Muscle layer of duodenum (tissue), 2 donors: Measurements from ENCODE around the gene PHF13.
"Not testable (repeated sequence)": the region's sequence is repeated elsewhere in the genome, so short reads cannot be mapped to it uniquely, and the experiment has no call there.

ENCODE experiments used
- H3K27ac ChIP-seq: one replicate; pipeline ENCODE4 v1.7.0; 2013; ENCODE audit warnings: mild to moderate bottlenecking, low read length
- H3K27me3 ChIP-seq: one replicate; pipeline ENCODE4 v1.7.0; 2013; ENCODE audit warnings: low read depth, mild to moderate bottlenecking, control low read depth, low read length
- H3K36me3 ChIP-seq, 2 donors: one replicate each; pipeline ENCODE4 v1.7.0; 2013; ENCODE audit warnings: low read length in 2 of 2, control low read depth in 1 of 2, mild to moderate bottlenecking in 1 of 2; ENCODE audit not compliant: insufficient read depth in 2 of 2, control insufficient read depth in 1 of 2
- H3K4me1 ChIP-seq, 2 donors: one replicate each; pipeline ENCODE4 v1.7.0; 2013; ENCODE audit warnings: low read length in 2 of 2, mild to moderate bottlenecking in 2 of 2, control low read depth in 1 of 2, moderate library complexity in 1 of 2; ENCODE audit not compliant: insufficient read depth in 2 of 2, control insufficient read depth in 1 of 2
- H3K4me3 ChIP-seq, 2 donors: one replicate each; pipeline ENCODE4 v1.7.0; 2013; ENCODE audit warnings: low read length in 2 of 2, low read depth in 1 of 2, mild to moderate bottlenecking in 1 of 2
- H3K9me3 ChIP-seq, 2 donors: one replicate each; pipeline ENCODE4 v1.7.0; 2013; ENCODE audit warnings: low read length in 2 of 2, control low read depth in 1 of 2, mild to moderate bottlenecking in 1 of 2; ENCODE audit not compliant: control insufficient read depth in 1 of 2
- donor health status: healthy.

PHF13 gene

DNA sequence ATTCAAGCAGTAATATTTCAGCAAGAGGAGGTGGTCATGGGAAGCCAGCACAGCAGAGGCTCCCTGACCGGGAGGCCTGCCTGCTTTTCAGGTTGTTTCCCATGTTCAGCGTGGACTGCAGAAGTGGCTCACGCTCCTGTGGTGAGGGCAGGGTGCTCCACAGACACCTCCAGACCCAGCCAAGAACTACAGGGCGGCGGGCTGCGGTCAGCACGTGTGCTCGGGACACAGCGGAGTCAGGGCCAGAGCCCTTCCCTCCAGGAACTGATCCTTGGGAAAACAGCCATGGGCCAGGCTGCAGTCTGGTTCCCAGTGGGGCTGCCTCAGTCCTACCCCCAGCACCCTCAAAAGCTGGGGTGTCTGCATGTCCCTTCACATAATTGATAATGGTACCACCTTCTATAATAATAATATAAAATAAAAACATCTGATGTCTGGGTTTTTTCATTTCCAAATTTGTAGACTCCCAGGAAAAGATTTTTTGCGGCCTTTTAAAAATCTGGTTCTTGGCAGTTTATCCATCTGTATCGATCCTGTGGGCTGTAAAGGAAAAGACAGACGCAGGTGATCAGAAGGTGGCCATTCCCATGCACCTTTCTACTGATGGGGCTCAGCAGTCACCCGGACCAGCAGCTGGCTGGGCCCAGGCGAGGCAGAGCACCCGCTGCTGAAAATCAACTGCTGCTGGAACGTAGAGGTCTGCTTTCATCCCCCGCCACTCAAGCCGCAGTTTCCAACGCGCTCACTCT lies 21.8 kb downstream of the PHF13 start:
- Histone ChIP-seq H3K36me3 (peaks cover 51 to 60% of the 10 kb centered on the region in 2 donors), H3K9me3 (no peaks in the 10 kb centered on the region), H3K4me3 (no peak overlapping the region), H3K27ac (no peak overlapping the region), H3K27me3 (no peaks in the 10 kb centered on the region), H3K4me1 (no peaks in the 10 kb centered on the region)

- Histone ChIP-seq H3K27me3 (no peaks in the 10 kb centered on the region), H3K4me3 (no peak overlapping the region), H3K9me3 (no peaks in the 10 kb centered on the region), H3K36me3 (peaks cover 51 to 61% of the 10 kb centered on the region in 2 donors), H3K4me1 (no peaks in the 10 kb centered on the region), H3K27ac (no peak overlapping the region)
Measured at GRCh38 chr1:6635910-6636760, 22.6 kb downstream of the PHF13 start.

- H3K9me3 ChIP-seq, H3K4me3 ChIP-seq, H3K27me3 ChIP-seq, H3K4me1 ChIP-seq, H3K27ac ChIP-seq: not testable (repeated sequence)
- H3K36me3 ChIP-seq, result peaks cover 55 to 65% of the 10 kb centered on the region in 2 donors
Measured at GRCh38 chr1:6636778-6637177, 23.2 kb downstream of the PHF13 start.

GRCh38 chr1:6637770-6638169 lies 24.2 kb downstream of the PHF13 start:
- peaks cover 57 to 62% of the 10 kb centered on the region in 2 donors for H3K36me3 ChIP-seq
- H3K27me3 ChIP-seq, result no peaks in the 10 kb centered on the region
- no peaks in the 10 kb centered on the region for H3K4me1 ChIP-seq
- no peak overlapping the region for H3K4me3 ChIP-seq
- no peaks in the 10 kb centered on the region for H3K9me3 ChIP-seq
- H3K27ac ChIP-seq, result no peak overlapping the region

- Histone ChIP-seq H3K4me1 (no peaks in the 10 kb centered on the region), H3K9me3 (no peaks in the 10 kb centered on the region), H3K27me3 (no peaks in the 10 kb centered on the region), H3K36me3 (peaks cover 52 to 57% of the 10 kb centered on the region in 2 donors), H3K4me3 (no peak overlapping the region), H3K27ac (no peak overlapping the region)
Measured at GRCh38 chr1:6638226-6638625, 24.7 kb downstream of the PHF13 start.

DNA sequence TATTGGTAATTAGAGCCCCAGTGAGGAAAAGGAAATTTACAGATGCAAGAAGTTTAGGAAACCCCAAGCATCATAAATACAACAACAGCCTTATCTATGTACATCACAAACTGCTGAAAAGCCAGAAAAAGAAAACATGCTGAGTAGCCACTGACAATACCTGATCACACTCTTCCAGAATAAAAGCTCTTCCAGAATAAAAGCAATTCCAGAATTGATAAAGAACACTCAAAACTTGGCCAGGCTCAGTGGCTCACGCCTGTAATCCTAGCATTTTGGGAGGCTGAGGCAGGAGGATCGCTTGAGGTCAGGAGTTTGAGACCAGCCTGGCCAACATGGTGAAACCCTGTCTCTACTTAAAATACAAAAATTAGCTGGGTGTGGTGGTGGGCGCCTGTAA lies 27.3 kb downstream of the PHF13 start:
- H3K4me3 ChIP-seq, H3K9me3 ChIP-seq, H3K27me3 ChIP-seq, H3K4me1 ChIP-seq, H3K27ac ChIP-seq: not testable (repeated sequence)
- peaks cover 62 to 64% of the 10 kb centered on the region in 2 donors for H3K36me3 ChIP-seq

GRCh38 chr1:6645018-6645417 lies 31.5 kb downstream of the PHF13 start:
- no peaks in the 10 kb centered on the region for H3K4me1 ChIP-seq
- H3K4me3 ChIP-seq, result no peak overlapping the region
- peaks cover 30 to 45% of the 10 kb centered on the region in 2 donors for H3K36me3 ChIP-seq
- no peaks in the 10 kb centered on the region for H3K27me3 ChIP-seq
- H3K27ac ChIP-seq, result no peak overlapping the region
- H3K9me3 ChIP-seq, result no peaks in the 10 kb centered on the region

DNA sequence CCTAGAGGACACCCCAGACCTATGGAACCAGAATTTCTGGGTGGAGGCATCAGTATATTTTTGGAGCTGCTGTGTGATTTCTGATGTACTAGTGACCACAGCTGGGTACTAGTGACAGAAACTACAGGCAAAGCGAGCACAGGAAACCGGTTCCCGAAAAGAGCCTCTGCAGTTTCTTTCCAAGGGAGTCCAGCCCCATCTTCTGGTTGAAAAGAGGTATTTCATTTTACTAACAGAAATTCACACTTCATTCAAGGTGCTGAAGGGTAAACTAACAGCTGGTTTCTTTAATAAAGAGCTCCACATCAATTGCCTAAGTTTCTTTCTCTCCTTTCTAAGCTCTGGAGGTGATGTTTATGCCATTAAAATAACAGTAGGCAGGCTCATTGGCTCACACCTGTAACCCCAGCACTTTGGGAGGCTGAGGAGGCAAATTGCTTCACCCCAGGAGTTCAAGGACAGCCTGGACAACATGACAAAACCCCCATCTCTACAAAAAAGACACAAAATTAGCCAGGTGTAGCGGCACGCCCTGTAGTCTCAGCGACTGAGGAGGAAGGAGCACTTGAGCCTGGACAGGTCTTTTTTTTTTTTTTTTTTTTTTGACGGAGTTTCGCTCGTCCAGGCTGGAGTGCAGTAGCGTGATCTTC lies 33.1 kb downstream of the PHF13 start:
- H3K36me3 ChIP-seq, result peaks cover 32 to 47% of the 10 kb centered on the region in 2 donors
- no peak overlapping the region for H3K4me3 ChIP-seq
- H3K27ac ChIP-seq, result no peak overlapping the region
- no peaks in the 10 kb centered on the region for H3K4me1 ChIP-seq
- no peaks in the 10 kb centered on the region for H3K27me3 ChIP-seq
- no peaks in the 10 kb centered on the region for H3K9me3 ChIP-seq

GRCh38 chr1:6648556-6648955 lies 35.0 kb downstream of the PHF13 start:
- no peaks in the 10 kb centered on the region for H3K27me3 ChIP-seq
- H3K4me3 ChIP-seq, result no peak overlapping the region
- H3K4me1 ChIP-seq, result no peaks in the 10 kb centered on the region
- H3K36me3 ChIP-seq, result peaks cover 39 to 59% of the 10 kb centered on the region in 2 donors
- no peak overlapping the region for H3K27ac ChIP-seq
- no peaks in the 10 kb centered on the region for H3K9me3 ChIP-seq

GRCh38 chr1:6651909-6652308 lies 38.4 kb downstream of the PHF13 start:
- H3K27ac ChIP-seq, result no peak overlapping the region
- H3K36me3 ChIP-seq, result peaks cover 32 to 42% of the 10 kb centered on the region in 2 donors
- H3K4me3 ChIP-seq, result no peak overlapping the region
- no peaks in the 10 kb centered on the region for H3K27me3 ChIP-seq
- no peaks in the 10 kb centered on the region for H3K9me3 ChIP-seq
- no peaks in the 10 kb centered on the region for H3K4me1 ChIP-seq

DNA sequence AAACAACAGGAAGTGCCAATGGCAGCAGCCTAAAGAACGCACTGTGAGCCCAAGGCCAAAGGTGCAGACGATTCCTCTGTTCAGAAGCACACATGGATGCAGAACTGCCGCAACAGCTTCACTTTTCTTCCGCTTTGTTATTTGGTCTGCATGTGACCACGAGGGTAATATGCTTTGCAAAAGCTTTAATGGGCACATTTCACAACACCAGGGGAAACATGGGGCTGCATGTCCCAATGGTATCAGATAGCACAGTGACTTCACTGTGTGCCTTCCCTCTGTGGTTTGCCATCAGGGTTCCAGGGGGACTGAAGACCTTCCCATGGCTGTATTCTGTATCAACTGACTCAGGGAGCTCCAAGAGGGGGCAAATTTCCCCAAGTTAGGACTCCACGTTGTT lies 39.5 kb downstream of the PHF13 start:
- Histone ChIP-seq H3K27me3 (no peaks in the 10 kb centered on the region), H3K4me1 (no peaks in the 10 kb centered on the region), H3K36me3 (peaks cover 34 to 42% of the 10 kb centered on the region in 2 donors), H3K9me3 (no peaks in the 10 kb centered on the region), H3K4me3 (no peak overlapping the region), H3K27ac (no peak overlapping the region)
